Neural cell (in vitro differentiated cells): ENCODE results near the gene ZNF248.

Experiments used
- CTCF ChIP-seq: fragments of 450-650 bp; IDR thresholded peaks from 2 replicates; pipeline ENCODE4 v1.5.1; 2014; ENCODE audit warnings: antibody characterized with exemption, mild to moderate bottlenecking, moderate library complexity; ENCODE audit not compliant: poor library complexity, severe bottlenecking
- EP300 ChIP-seq: fragments of 450-650 bp; conservative IDR thresholded peaks from 2 replicates; pipeline ENCODE4 v1.6.1; 2014; ENCODE audit warnings: antibody characterized with exemption, mild to moderate bottlenecking, moderate library complexity; ENCODE audit not compliant: poor library complexity, severe bottlenecking
- EZH2 ChIP-seq: fragments of 200-600, 300-800 bp; shearing (Covaris generic), sonication (generic); IDR thresholded peaks from 2 replicates; pipeline ENCODE4 v1.6.1; 2014; ENCODE audit warnings: antibody characterized with exemption, low read length, borderline replicate concordance, mild to moderate bottlenecking; ENCODE audit not compliant: insufficient read depth, poor library complexity, severe bottlenecking
- POLR2AphosphoS5 ChIP-seq: IDR thresholded peaks from 2 replicates; pipeline ENCODE4 v1.6.1; 2012
- SMC3 ChIP-seq: fragments of 450-650 bp; conservative IDR thresholded peaks from 2 replicates; pipeline ENCODE4 v1.6.1; 2014; ENCODE audit warnings: antibody characterized with exemption, mild to moderate bottlenecking, moderate library complexity; ENCODE audit not compliant: poor library complexity

GRCh38 chr10:37789590-37789989 is 67.8 kb downstream of the ZNF248 start:
- no peak for TF ChIP-seq EZH2
- TF ChIP-seq SMC3: no peak
- TF ChIP-seq CTCF: no peak
- no peak for TF ChIP-seq POLR2AphosphoS5
- no peak for TF ChIP-seq EP300
